Stimulated activated CD8-positive, alpha-beta memory T cell treated with anti-CD3 and anti-CD28 coated beads, Interleukin-4, amount 100 ng/mL, for 48 hours (primary cell): ENCODE measurements around the gene SLC38A10.

ENCODE experiments used
- DNase-seq: peaks from one replicate; pipeline ENCODE4 v3.0.0-alpha.2; 2020

Gene SLC38A10

GRCh38 chr17:81295031-81295675, at the start of gene SLC38A10:
TSS of gene SLC38A10 (minus strand) at chr17:81295307. CDS start at chr17:81294921, 386 bp downstream.
- DNase-seq: peak; percentile 94

GRCh38 chr17:81342269-81343070, 47.4 kb upstream of the SLC38A10 start:
- DNase-seq: no peak

- no peak for DNase-seq
Observed at GRCh38 chr17:81341516-81342268, 46.6 kb upstream of the SLC38A10 start.

GRCh38 chr17:81340607-81341515, 45.8 kb upstream of the SLC38A10 start:
- no peak for DNase-seq

GRCh38 chr17:81339534-81340296, 44.6 kb upstream of the SLC38A10 start:
- no peak for DNase-seq

- DNase-seq: no peak
Observed at GRCh38 chr17:81339191-81339533, 44.1 kb upstream of the SLC38A10 start.

- no peak for DNase-seq
Observed at GRCh38 chr17:81338274-81339190, 43.4 kb upstream of the SLC38A10 start.

GRCh38 chr17:81337476-81337879, 42.4 kb upstream of the SLC38A10 start:
- no peak for DNase-seq

GRCh38 chr17:81336930-81337325, 41.8 kb upstream of the SLC38A10 start:
- DNase-seq: no peak

GRCh38 chr17:81336296-81336929, 41.3 kb upstream of the SLC38A10 start:
- no peak for DNase-seq

GRCh38 chr17:81335773-81336157, 40.7 kb upstream of the SLC38A10 start:
- no peak for DNase-seq

GRCh38 chr17:81334987-81335772, 40.1 kb upstream of the SLC38A10 start:
- DNase-seq: no peak

- DNase-seq: no peak
Observed at GRCh38 chr17:81334391-81334901, 39.3 kb upstream of the SLC38A10 start.

GRCh38 chr17:81333616-81334368, 38.7 kb upstream of the SLC38A10 start:
- no peak for DNase-seq

- no peak for DNase-seq
Observed at GRCh38 chr17:81332914-81333528, 37.9 kb upstream of the SLC38A10 start.

GRCh38 chr17:81332118-81332834, 37.2 kb upstream of the SLC38A10 start:
- DNase-seq: no peak

- no peak for DNase-seq
Observed at GRCh38 chr17:81331527-81332043, 36.5 kb upstream of the SLC38A10 start.
